ES-I3 (cell line): Measurements from ENCODE around the gene GRAMD4.

ENCODE experiments used
- H3K36me3 ChIP-seq: 2 replicates; pipeline ENCODE4 v1.6.1; 2013; ENCODE audit warnings: mild to moderate bottlenecking, low read length, control low read depth, moderate library complexity; ENCODE audit not compliant: insufficient read depth
- H3K4me1 ChIP-seq: 2 replicates; pipeline ENCODE4 v1.6.1; 2013; ENCODE audit warnings: mild to moderate bottlenecking, control low read depth, low read length; ENCODE audit not compliant: insufficient read depth
- H3K9ac ChIP-seq: 2 replicates; pipeline ENCODE4 v1.6.1; 2013; ENCODE audit warnings: low read depth, mild to moderate bottlenecking, low read length, moderate library complexity
- H3K9me3 ChIP-seq: 2 replicates; pipeline ENCODE4 v1.6.1; 2013; ENCODE audit warnings: mild to moderate bottlenecking, low read length, moderate library complexity; ENCODE audit not compliant: control insufficient read depth, insufficient read depth

GRAMD4 gene

DNA sequence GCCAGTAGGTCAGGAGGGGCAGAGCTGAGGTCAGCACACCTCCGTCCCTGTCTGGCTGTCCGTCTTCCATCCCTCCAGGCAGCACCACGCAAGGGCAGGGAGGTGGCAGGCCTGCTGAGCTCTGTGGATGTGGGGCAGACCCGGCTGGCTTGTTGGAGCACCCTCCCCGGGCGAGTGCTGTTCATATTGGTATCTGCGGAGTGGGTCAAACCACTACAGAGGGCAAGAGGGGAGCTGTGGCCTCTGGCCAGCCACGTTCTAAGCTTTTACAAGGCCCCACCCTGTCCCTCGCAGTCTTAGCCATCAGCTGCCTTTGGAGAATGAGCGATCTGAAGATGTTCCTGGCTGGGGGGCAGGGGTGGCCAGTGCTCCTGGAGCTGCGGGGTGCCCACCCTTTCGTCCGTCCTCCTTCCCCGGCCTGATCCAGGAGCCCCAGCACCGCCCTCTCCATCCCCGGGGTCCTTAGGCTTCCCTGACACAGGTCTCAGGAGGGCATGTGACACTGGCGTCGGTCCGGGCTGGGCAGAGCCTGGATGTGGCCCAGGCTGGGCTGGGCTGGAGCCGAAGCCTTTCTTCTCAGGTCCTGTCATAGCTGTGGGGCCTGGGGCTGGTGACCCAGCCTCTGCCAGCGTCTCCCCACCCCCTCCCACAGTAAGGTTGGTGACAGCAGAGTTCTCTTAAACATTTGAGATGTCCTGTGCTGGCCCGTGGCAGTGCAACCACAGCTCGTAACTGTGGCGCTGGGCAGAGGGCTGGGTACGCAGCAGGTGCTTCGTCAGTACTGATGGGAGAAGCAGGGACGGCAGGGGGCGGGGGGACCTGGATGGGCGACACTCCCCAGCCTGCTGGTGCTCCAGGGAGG is 31.7 kb upstream of the GRAMD4 start:
- Histone ChIP-seq H3K9ac (no peak overlapping the region), H3K4me1 (peaks cover 19% of the 10 kb centered on the region; the same call in 1 of the 2 replicates), H3K36me3 (no peaks in the 10 kb centered on the region), H3K9me3 (no peaks in the 10 kb centered on the region)

GRCh38 chr22:46589141-46589748 is 30.9 kb upstream of the GRAMD4 start:
- H3K4me1 ChIP-seq = peaks cover 16% of the 10 kb centered on the region; the same call in 1 of the 2 replicates

DNA sequence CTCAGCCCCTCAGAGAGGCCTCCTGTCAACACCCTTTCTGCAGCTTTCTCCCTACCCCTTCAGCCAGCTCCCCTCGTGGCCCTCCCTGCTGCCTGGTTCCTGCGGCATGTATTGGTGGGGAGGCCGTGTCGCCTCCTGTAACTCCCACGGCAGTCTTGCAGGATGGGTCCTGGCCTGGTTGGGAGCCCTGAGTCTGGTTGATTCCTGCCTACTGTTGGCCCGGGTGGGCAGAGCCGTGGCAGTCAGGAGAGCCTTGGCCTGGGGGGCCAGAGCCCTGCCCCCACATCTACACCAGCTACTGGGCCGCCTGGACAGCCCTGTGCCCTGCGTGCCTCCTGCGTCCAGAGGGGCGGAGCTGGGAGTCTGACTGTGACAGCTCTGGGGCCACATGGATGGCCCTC is 30.3 kb upstream of the GRAMD4 start:
- Histone ChIP-seq H3K9me3 (no peaks in the 10 kb centered on the region), H3K36me3 (no peaks in the 10 kb centered on the region), H3K9ac (no peak overlapping the region), H3K4me1 (peaks cover 10% of the 10 kb centered on the region; the same call in 1 of the 2 replicates)

More at GRCh38 chr22:46589141-46589748, 30.9 kb upstream of the GRAMD4 start:
- H3K9ac ChIP-seq = no peak overlapping the region
- H3K9me3 ChIP-seq = no peaks in the 10 kb centered on the region
- no peaks in the 10 kb centered on the region for H3K36me3 ChIP-seq

DNA sequence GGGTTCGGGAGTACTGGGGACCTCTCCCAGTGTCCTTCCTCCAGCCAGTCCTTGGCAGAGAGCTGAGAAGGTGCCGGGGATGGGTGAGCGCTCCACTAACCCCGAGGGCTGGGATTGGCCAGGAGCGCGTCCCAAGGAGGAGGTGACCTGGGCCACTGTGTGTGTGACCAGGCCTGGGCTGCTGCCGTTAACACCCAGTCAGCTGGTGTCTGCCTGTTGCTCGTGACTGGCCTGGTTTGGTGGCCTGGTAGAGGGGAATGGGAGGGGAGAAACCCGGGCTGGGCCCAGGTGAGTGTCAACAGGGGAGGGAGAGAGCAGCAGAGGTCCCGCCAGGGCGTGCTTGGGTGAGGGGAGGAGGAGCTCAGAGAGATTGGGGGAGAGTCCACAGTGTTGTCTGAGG is 29.9 kb upstream of the GRAMD4 start:
- Histone ChIP-seq H3K9ac (no peak overlapping the region), H3K36me3 (no peaks in the 10 kb centered on the region), H3K9me3 (no peaks in the 10 kb centered on the region), H3K4me1 (peaks cover 9% of the 10 kb centered on the region; the same call in 1 of the 2 replicates)

DNA sequence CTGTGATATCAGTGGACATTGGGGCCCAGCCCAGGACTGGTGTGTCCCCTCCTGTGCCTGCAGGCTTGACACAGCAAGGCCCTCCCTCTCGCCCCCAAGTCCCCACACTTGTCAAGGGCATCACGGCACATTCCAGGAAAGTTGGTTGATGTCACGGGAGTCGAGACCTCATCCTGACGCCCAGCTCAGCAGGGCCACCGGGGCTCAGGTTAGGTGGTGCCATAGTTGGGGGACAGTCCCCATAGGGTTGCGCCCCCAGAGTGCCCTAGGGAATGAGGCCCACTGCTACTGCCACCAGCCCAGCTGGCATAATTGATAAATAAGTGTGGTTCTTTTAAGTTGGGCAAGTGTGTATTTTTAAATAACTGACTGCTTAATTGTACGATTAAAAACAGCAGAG is 28.3 kb upstream of the GRAMD4 start:
- no peak overlapping the region for H3K9ac ChIP-seq
- H3K9me3 ChIP-seq = no peaks in the 10 kb centered on the region
- no peaks in the 10 kb centered on the region for H3K36me3 ChIP-seq
- H3K4me1 ChIP-seq = peaks cover 9% of the 10 kb centered on the region; the same call in 1 of the 2 replicates

DNA sequence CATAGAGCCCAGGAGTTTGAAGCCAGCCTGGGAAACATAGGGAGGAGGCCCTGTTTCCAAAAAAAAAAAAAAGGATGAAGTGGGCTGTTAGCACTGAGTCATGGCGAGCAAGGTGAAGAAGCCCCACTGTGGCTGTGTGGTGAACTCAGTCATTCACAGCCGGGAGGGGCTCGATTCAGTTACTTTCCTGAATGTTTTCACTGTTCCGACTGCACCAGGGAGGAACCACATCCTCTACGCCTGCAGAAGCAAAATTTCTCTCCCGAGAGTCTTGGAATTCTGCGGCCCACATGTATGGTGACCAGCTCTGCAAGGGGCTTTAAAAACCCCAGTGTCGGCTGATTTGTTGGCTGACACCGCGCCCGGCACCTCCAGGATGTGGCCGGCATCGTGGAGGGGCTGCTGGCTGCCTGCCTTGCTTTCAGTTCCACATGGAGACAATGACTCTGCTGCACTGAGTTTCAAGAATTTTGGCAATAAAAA is 27.8 kb upstream of the GRAMD4 start:
- no peaks in the 10 kb centered on the region for H3K9me3 ChIP-seq
- H3K9ac ChIP-seq = no peak overlapping the region
- H3K36me3 ChIP-seq = no peaks in the 10 kb centered on the region
- H3K4me1 ChIP-seq = peaks cover 6% of the 10 kb centered on the region; the same call in 1 of the 2 replicates

DNA sequence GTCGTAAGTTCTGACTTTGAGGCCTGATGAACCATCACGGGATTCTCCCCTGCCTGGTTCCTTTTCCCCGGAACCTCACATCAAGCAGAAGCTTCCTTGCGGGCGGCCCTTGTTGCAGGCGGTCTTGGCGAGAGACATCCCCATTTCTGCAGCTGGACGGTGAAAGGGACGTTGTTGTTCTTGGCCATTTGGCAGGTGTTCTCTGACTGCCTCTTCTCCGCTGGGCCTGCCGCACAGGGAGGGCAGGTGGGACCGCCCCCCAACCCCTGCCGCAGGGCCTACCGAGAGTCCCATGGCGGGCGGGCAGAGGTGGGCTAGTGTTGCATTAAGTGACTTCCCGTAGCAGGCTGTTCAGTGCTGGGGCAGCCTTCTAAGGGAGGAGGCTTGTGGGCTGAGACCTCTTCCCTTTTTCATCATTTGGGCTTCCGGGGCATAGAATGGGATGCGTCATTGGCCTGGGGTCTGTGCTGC is 26.9 kb upstream of the GRAMD4 start:
- H3K9me3 ChIP-seq = no peaks in the 10 kb centered on the region
- peaks cover 4% of the 10 kb centered on the region; the same call in 1 of the 2 replicates for H3K4me1 ChIP-seq
- no peaks in the 10 kb centered on the region for H3K36me3 ChIP-seq
- H3K9ac ChIP-seq = no peak overlapping the region

DNA sequence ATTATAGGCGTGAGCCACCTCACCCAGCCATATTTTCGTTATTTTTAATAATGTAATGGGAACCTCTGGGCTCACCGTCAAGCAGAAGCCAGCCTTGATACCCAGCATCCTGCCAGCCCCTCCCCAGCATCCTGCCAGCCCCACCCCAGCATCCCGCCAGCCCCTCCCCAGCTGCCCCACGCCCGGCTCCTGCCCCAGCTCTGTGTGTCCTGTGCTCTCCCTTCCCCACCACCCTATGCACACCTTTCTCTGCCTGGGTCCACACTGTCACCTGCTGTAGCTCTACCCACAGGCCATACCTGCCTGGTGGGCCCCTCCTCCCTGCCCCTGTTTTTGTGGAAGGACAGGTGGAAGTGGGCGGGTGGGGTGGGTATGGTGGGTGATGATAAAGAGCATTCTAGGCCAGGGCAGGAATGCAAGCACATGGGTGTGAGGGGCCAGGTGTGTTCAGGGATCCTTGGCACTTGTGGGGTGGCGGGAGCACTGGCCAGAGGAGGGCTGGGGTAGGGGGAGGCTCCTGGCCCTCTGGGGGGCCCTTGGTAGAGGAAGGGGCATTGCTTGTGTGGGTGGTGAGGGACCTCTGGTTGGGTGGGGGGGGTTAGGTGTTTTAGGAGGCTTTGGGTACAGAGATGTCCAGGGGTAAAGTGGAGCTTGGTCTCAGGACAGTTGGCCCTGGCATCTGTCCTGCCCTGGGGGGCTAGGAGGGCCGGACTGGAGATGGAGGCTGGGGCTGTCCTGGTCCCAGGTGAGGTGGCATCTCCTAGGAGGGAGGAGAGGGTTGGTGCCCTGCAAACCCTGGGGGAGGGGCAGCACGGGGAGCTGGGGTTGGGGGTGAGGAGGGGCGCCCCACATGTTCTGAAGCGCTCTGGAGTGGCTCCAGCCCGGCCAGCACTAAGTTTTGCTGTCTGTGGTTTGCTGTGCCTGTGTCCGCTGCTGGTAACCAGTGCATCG is 25.9 kb upstream of the GRAMD4 start:
- Histone ChIP-seq H3K9me3 (no peaks in the 10 kb centered on the region), H3K36me3 (no peaks in the 10 kb centered on the region), H3K4me1 (peaks cover 4% of the 10 kb centered on the region; the same call in 1 of the 2 replicates), H3K9ac (no peak overlapping the region)

DNA sequence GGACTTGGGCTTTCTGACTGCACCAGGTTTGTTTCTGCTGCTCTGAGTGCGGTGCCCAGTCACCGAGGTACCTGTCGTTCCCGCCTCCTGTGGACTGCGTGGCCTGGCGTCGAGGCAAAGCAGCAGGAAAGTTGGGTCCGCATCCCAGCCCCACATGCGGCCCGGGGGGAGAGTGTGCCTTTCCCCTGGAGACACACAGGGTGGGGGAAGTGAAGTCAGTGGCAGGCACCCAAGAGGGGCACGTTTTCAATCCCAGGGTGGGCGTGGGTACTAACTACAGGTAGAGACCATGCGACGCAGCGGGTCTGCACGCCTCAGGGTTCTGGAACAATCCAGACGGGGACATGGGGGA is 25.3 kb upstream of the GRAMD4 start:
- peaks cover 2% of the 10 kb centered on the region; the same call in 1 of the 2 replicates for H3K4me1 ChIP-seq
- no peak overlapping the region for H3K9ac ChIP-seq
- no peaks in the 10 kb centered on the region for H3K36me3 ChIP-seq
- H3K9me3 ChIP-seq = no peaks in the 10 kb centered on the region

DNA sequence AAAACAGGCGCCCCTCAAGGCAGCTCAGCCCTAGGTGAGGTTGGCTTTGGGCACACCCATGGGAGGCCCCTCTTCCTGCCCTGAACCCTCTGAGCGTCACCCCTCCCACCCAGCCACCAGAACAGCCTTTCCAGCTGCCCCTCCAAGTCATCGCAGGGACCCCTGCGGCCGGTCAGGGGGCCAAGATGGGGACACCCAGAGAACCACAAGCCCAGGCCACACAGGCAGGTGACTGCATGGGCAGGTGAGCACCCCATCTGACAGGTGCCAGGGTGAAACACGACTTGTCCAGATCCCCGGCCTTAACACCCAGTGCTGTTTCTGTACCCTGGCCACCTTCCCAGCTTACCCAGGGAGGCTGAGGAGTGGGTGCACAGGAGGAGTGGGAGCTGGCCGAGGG is 24.6 kb upstream of the GRAMD4 start:
- H3K36me3 ChIP-seq = no peaks in the 10 kb centered on the region
- no peak overlapping the region for H3K9ac ChIP-seq
- H3K4me1 ChIP-seq = no peaks in the 10 kb centered on the region; the same call in 1 of the 2 replicates
- H3K9me3 ChIP-seq = no peaks in the 10 kb centered on the region

DNA sequence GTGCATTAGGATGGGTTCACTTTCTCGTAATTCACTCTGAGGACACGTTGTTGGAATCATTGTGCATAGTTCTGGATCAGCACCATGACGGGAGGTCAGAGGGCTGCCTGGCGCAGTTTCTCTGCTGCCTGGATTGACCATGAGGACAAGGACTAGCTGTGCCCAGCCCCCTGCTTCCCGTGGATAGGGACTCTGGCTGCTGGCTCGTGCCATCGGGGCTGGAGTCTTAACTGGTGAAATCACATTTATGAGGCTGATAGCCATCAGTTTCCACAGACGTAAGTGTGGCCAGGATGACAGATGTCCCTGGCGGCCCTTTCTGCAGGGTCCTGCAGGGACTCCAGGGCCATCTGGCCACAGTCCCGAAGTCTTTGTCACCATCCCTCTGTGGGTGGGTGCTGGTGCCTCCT is 24.1 kb upstream of the GRAMD4 start:
- Histone ChIP-seq H3K36me3 (no peaks in the 10 kb centered on the region), H3K9ac (no peak overlapping the region), H3K4me1 (no peaks in the 10 kb centered on the region; the same call in 1 of the 2 replicates), H3K9me3 (no peaks in the 10 kb centered on the region)

DNA sequence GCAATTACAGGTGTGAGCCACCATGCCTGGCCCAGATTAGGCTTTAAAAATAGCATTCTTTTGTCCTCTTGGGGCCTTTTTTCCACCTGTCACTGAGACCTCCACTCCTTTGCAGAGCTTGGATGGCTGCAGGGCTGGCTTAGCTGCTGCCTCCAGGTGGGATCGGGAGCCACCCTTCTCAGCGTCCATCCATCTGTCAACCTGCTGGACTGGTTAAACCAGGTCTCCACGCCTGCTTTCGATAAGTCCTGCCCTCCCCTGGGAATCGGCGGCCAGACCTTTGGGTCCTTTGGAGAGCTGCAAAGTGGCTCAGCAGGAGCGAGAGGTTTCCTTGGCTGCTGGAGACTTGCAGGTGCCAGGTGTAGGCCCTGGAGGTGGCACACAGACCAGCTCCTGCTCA is 23.4 kb upstream of the GRAMD4 start:
- Histone ChIP-seq H3K9ac (no peak overlapping the region), H3K4me1 (no peaks in the 10 kb centered on the region; the same call in 1 of the 2 replicates), H3K9me3 (no peaks in the 10 kb centered on the region), H3K36me3 (no peaks in the 10 kb centered on the region)

GRCh38 chr22:46598224-46598623 is 22.0 kb upstream of the GRAMD4 start:
- Histone ChIP-seq H3K9me3 (no peaks in the 10 kb centered on the region), H3K36me3 (no peaks in the 10 kb centered on the region), H3K9ac (no peak overlapping the region), H3K4me1 (no peaks in the 10 kb centered on the region)
